HepG2 (cell line): ENCODE measurements around the gene PACS2. TPM values are rescaled to one million over a fixed set of nuclear protein-coding genes. Genes with fewer than 3 reads are reported as not detected.

Experiments
- CBX1 ChIP-seq: IDR thresholded peaks from one replicate; pipeline ENCODE4 v1.6.1; 2016; ENCODE audit warnings: antibody characterized with exemption, low read depth
- GATA4 ChIP-seq: sonication (generic); IDR thresholded peaks from 2 replicates; pipeline ENCODE4 v1.6.1; 2016; ENCODE audit warnings: antibody characterized with exemption, low read depth, borderline replicate concordance
- RFXANK ChIP-seq: IDR thresholded peaks from 2 replicates; pipeline ENCODE4 v1.6.1; 2016
- ZBTB38 ChIP-seq: sonication (generic); formaldehyde crosslinking; IDR thresholded peaks from 2 replicates; pipeline ENCODE4 v1.5.1; 2020; ENCODE audit warnings: mild to moderate bottlenecking, missing genetic modification reagents
- ZKSCAN5 ChIP-seq: sonication (generic); formaldehyde crosslinking; IDR thresholded peaks from 2 replicates; pipeline ENCODE4 v1.5.1; 2020; ENCODE audit warnings: mild to moderate bottlenecking, missing genetic modification reagents
- ZNF251 ChIP-seq: sonication (generic); formaldehyde crosslinking; IDR thresholded peaks from 2 replicates; pipeline ENCODE4 v1.9.0; 2021; ENCODE audit warnings: mild to moderate bottlenecking, missing genetic modification reagents
- ZNF431 ChIP-seq: sonication (generic); formaldehyde crosslinking; IDR thresholded peaks from 2 replicates; pipeline ENCODE4 v1.9.0; 2022; ENCODE audit warnings: missing genetic modification reagents, low read depth, mild to moderate bottlenecking, borderline replicate concordance
- ZNF777 ChIP-seq: sonication (generic); formaldehyde crosslinking; IDR thresholded peaks from 2 replicates; pipeline ENCODE4 v1.4.0; 2020; ENCODE audit warnings: missing genetic modification reagents
- polyA plus RNA-seq, 8 experiments: library from polyadenylated mRNA; depleted of rRNA in 3 of 8; stranded (reverse) in 7 of 8; unstranded in 1 of 8; fragments of >200 nt; fragmentation: Illumina TruSeq in 4 of 8; extraction: Trizol in 4 of 8; gene quantifications; 2 replicates each; pipeline versions ENCODE4 v1.2.1 to v1.2.3, GENCODE V29; 2011 to 2016; ENCODE audit warnings: low read depth in 4 of 8, missing spikeins in 1 of 8, mixed read lengths in 1 of 8; ENCODE audit not compliant: insufficient read depth in 1 of 8
- total RNA-seq, 5 experiments: library from RNA; depleted of rRNA; stranded (reverse); fragments of >200 nt; fragmentation: Illumina TruSeq; extraction: Trizol; gene quantifications; 2 replicates each; pipeline ENCODE4 v1.2.3, GENCODE V29; 2016; ENCODE audit warnings: low read depth in 1 of 5
- TF ChIP-seq, protein P1 (sequence below): sonication (generic); formaldehyde crosslinking; IDR thresholded peaks from 2 replicates; pipeline ENCODE4 v1.5.0; 2020; ENCODE audit warnings: missing genetic modification reagents
- TF ChIP-seq, protein P2 (sequence below): sonication (generic); formaldehyde crosslinking; IDR thresholded peaks from 2 replicates; pipeline ENCODE4 v1.4.0; 2020; ENCODE audit warnings: missing genetic modification reagents, borderline replicate concordance
- TF ChIP-seq, protein P3 (sequence below): sonication (generic); formaldehyde crosslinking; IDR thresholded peaks from 2 replicates; pipeline ENCODE4 v1.4.0; 2020; ENCODE audit warnings: missing genetic modification reagents
- TF ChIP-seq, protein P4 (sequence below): sonication (generic); formaldehyde crosslinking; IDR thresholded peaks from 2 replicates; pipeline ENCODE4 v1.8.1; 2023; ENCODE audit warnings: mild to moderate bottlenecking, missing genetic modification reagents
- TF ChIP-seq, protein P5 (sequence below): sonication (generic); formaldehyde crosslinking; IDR thresholded peaks from 2 replicates; pipeline ENCODE4 v1.9.0; 2021; ENCODE audit warnings: missing genetic modification reagents, mild to moderate bottlenecking, borderline replicate concordance
- TF ChIP-seq, protein P6 (sequence below): sonication (generic); formaldehyde crosslinking; IDR thresholded peaks from 2 replicates; pipeline ENCODE4 v1.4.0; 2020; ENCODE audit warnings: missing genetic modification reagents, borderline replicate concordance
- TF ChIP-seq, protein P7 (sequence below): sonication (generic); formaldehyde crosslinking; IDR thresholded peaks from 2 replicates; pipeline ENCODE4 v1.5.1; 2020; ENCODE audit warnings: missing genetic modification reagents, mild to moderate bottlenecking, borderline replicate concordance

PACS2 gene
- total and polyA plus RNA-seq, 2 of the 13 experiments (the other 11 are each of a cell fraction or from before 2014, with no cell fraction given) = 23.6 to 27.6 TPM

DNA sequence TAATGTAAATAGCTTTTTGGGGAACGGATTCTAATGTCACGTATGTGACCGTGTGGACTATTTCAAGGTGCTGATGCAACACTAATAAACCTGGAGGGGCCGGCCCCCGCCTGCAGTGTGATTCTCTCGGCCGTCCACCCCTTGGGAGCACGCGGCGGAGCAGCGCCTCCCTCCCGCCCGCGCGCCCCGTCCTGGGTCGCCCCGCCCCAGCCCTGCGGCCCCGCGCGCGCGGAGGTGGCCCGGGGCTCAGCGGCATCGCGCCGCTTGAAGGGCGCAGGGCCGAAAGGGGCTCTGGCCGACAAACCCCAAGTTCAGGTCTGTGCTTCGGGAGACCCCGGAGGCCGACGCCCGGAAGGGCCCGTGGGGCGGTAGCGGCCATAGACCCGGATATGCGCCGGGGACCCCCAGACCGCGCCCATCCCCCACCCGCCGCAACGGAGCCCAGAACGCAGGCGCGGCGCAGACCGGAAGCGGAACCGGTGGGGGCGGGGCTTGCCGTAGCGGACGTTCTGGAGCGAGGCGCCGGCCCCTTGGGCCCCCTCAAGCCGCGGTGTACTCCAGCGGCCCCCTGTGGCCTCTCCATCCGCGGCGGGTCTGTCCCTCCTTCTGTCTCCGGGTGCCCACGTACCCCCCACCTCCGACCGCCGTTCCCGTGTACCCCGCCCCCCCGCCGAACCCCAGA lies 83.6 kb downstream of the PACS2 start, which contains the start of gene TEX22 (continued):
- TF ChIP-seq, protein P1, sequence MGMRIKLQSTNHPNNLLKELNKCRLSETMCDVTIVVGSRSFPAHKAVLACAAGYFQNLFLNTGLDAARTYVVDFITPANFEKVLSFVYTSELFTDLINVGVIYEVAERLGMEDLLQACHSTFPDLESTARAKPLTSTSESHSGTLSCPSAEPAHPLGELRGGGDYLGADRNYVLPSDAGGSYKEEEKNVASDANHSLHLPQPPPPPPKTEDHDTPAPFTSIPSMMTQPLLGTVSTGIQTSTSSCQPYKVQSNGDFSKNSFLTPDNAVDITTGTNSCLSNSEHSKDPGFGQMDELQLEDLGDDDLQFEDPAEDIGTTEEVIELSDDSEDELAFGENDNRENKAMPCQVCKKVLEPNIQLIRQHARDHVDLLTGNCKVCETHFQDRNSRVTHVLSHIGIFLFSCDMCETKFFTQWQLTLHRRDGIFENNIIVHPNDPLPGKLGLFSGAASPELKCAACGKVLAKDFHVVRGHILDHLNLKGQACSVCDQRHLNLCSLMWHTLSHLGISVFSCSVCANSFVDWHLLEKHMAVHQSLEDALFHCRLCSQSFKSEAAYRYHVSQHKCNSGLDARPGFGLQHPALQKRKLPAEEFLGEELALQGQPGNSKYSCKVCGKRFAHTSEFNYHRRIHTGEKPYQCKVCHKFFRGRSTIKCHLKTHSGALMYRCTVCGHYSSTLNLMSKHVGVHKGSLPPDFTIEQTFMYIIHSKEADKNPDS (CRISPR knock-in tag) = peak; percentile 90
- TF ChIP-seq ZNF251 (CRISPR knock-in tag) (no peak), ZBTB38 (peak; percentile 55; the same call in 1 of the 2 replicates), ZNF777 (peak; percentile 34), GATA4 (0 out of 2 replicates have a peak, but pooled peaks have one; percentile 33), RFXANK (no peak), ZKSCAN5 (no peak), CBX1 (no peak), ZNF431 (CRISPR knock-in tag) (peak; percentile 73; the same call in 1 of the 2 replicates)
- TF ChIP-seq, protein P2, sequence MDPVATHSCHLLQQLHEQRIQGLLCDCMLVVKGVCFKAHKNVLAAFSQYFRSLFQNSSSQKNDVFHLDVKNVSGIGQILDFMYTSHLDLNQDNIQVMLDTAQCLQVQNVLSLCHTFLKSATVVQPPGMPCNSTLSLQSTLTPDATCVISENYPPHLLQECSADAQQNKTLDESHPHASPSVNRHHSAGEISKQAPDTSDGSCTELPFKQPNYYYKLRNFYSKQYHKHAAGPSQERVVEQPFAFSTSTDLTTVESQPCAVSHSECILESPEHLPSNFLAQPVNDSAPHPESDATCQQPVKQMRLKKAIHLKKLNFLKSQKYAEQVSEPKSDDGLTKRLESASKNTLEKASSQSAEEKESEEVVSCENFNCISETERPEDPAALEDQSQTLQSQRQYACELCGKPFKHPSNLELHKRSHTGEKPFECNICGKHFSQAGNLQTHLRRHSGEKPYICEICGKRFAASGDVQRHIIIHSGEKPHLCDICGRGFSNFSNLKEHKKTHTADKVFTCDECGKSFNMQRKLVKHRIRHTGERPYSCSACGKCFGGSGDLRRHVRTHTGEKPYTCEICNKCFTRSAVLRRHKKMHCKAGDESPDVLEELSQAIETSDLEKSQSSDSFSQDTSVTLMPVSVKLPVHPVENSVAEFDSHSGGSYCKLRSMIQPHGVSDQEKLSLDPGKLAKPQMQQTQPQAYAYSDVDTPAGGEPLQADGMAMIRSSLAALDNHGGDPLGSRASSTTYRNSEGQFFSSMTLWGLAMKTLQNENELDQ (CRISPR knock-in tag) = no peak
- TF ChIP-seq, protein P3, sequence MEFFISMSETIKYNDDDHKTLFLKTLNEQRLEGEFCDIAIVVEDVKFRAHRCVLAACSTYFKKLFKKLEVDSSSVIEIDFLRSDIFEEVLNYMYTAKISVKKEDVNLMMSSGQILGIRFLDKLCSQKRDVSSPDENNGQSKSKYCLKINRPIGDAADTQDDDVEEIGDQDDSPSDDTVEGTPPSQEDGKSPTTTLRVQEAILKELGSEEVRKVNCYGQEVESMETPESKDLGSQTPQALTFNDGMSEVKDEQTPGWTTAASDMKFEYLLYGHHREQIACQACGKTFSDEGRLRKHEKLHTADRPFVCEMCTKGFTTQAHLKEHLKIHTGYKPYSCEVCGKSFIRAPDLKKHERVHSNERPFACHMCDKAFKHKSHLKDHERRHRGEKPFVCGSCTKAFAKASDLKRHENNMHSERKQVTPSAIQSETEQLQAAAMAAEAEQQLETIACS (CRISPR knock-in tag) = peak; percentile 23
- TF ChIP-seq, protein P4, sequence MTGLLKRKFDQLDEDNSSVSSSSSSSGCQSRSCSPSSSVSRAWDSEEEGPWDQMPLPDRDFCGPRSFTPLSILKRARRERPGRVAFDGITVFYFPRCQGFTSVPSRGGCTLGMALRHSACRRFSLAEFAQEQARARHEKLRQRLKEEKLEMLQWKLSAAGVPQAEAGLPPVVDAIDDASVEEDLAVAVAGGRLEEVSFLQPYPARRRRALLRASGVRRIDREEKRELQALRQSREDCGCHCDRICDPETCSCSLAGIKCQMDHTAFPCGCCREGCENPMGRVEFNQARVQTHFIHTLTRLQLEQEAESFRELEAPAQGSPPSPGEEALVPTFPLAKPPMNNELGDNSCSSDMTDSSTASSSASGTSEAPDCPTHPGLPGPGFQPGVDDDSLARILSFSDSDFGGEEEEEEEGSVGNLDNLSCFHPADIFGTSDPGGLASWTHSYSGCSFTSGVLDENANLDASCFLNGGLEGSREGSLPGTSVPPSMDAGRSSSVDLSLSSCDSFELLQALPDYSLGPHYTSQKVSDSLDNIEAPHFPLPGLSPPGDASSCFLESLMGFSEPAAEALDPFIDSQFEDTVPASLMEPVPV = peak; percentile 46; the same call in 1 of the 2 replicates
- TF ChIP-seq, protein P5, sequence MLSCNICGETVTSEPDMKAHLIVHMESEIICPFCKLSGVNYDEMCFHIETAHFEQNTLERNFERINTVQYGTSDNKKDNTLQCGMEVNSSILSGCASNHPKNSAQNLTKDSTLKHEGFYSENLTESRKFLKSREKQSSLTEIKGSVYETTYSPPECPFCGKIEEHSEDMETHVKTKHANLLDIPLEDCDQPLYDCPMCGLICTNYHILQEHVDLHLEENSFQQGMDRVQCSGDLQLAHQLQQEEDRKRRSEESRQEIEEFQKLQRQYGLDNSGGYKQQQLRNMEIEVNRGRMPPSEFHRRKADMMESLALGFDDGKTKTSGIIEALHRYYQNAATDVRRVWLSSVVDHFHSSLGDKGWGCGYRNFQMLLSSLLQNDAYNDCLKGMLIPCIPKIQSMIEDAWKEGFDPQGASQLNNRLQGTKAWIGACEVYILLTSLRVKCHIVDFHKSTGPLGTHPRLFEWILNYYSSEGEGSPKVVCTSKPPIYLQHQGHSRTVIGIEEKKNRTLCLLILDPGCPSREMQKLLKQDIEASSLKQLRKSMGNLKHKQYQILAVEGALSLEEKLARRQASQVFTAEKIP (CRISPR knock-in tag) = no peak
- TF ChIP-seq, protein P6, sequence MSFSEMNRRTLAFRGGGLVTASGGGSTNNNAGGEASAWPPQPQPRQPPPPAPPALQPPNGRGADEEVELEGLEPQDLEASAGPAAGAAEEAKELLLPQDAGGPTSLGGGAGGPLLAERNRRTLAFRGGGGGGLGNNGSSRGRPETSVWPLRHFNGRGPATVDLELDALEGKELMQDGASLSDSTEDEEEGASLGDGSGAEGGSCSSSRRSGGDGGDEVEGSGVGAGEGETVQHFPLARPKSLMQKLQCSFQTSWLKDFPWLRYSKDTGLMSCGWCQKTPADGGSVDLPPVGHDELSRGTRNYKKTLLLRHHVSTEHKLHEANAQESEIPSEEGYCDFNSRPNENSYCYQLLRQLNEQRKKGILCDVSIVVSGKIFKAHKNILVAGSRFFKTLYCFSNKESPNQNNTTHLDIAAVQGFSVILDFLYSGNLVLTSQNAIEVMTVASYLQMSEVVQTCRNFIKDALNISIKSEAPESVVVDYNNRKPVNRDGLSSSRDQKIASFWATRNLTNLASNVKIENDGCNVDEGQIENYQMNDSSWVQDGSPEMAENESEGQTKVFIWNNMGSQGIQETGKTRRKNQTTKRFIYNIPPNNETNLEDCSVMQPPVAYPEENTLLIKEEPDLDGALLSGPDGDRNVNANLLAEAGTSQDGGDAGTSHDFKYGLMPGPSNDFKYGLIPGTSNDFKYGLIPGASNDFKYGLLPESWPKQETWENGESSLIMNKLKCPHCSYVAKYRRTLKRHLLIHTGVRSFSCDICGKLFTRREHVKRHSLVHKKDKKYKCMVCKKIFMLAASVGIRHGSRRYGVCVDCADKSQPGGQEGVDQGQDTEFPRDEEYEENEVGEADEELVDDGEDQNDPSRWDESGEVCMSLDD (CRISPR knock-in tag) = peak; percentile 46; the same call in 1 of the 2 replicates
- TF ChIP-seq, protein P7, sequence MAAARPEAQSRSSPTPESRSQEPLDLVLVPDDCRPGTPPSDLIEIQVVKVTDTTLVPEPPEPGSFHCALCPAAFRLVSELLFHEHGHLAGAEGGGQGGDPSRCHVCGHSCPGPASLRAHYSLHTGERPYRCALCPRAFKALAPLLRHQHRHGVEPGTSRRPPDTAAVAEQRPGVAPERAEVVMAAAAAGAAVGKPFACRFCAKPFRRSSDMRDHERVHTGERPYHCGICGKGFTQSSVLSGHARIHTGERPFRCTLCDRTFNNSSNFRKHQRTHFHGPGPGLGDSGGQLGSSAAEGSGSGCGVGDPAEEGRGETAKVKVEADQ (CRISPR knock-in tag) = peak; percentile 20; the same call in 1 of the 2 replicates
